DND-41 (cell line): ENCODE data around the gene POLR1B.

ENCODE experiments used
- ATAC-seq: fragments of 200-7000 bp; cut with Tn5 transposase; 3 replicates; pipeline ENCODE4 v1.9.1; 2021; ENCODE audit warnings: low read depth; ENCODE audit not compliant: insufficient read depth
- DNase-seq: peaks from one replicate; pipeline ENCODE4 v3.0.0-alpha.2; 2020
- H2AFZ ChIP-seq: 2 replicates; pipeline ENCODE4 v1.6.0; 2012; ENCODE audit warnings: low read depth, low read length
- H3K27ac ChIP-seq: 2 replicates; pipeline ENCODE4 v1.5.1; 2012; ENCODE audit warnings: low read length, inconsistent platforms
- H3K27me3 ChIP-seq: fragments of 200-600 bp; sonication (generic); 2 replicates; pipeline ENCODE4 v1.6.0; 2012; ENCODE audit warnings: low read length, mild to moderate bottlenecking, inconsistent platforms; ENCODE audit not compliant: insufficient read depth, poor library complexity
- H3K36me3 ChIP-seq: 2 replicates; pipeline ENCODE4 v1.5.1; 2012; ENCODE audit warnings: low read length, inconsistent platforms; ENCODE audit not compliant: insufficient read depth
- H3K4me1 ChIP-seq: 2 replicates; pipeline ENCODE4 v1.5.1; 2012; ENCODE audit warnings: mild to moderate bottlenecking, low read length; ENCODE audit not compliant: insufficient read depth
- H3K4me2 ChIP-seq: 2 replicates; pipeline ENCODE4 v1.6.0; 2012; ENCODE audit warnings: mild to moderate bottlenecking, moderate library complexity, low read length, inconsistent platforms; ENCODE audit not compliant: insufficient read depth
- H3K4me3 ChIP-seq, 2 experiments: fragments of 200-600 bp in 1 of 2; shearing (Covaris generic) in 1 of 2; 2 replicates each; pipeline ENCODE4 v1.5.1; 2012 to 2016; ENCODE audit warnings: inconsistent platforms in 2 of 2, low read length in 2 of 2, mild to moderate bottlenecking in 2 of 2, low read depth in 1 of 2, moderate library complexity in 1 of 2
- H3K79me2 ChIP-seq: 2 replicates; pipeline ENCODE4 v1.6.0; 2012; ENCODE audit warnings: low read length, inconsistent platforms; ENCODE audit not compliant: insufficient read depth
- H3K9ac ChIP-seq: 2 replicates; pipeline ENCODE4 v1.6.0; 2012; ENCODE audit warnings: low read depth, mild to moderate bottlenecking, inconsistent platforms, low read length, moderate library complexity
- H3K9me3 ChIP-seq: 2 replicates; pipeline ENCODE4 v1.5.1; 2012; ENCODE audit warnings: low read length, moderate library complexity, mild to moderate bottlenecking, inconsistent platforms; ENCODE audit not compliant: insufficient read depth, severe bottlenecking
- H4K20me1 ChIP-seq: 2 replicates; pipeline ENCODE4 v1.6.0; 2012; ENCODE audit warnings: low read length; ENCODE audit not compliant: insufficient read depth
- CTCF ChIP-seq: IDR thresholded peaks from 2 replicates; pipeline ENCODE4 v1.5.1; 2012; ENCODE audit warnings: borderline replicate concordance, low read length, moderate library complexity, mild to moderate bottlenecking; ENCODE audit not compliant: poor library complexity, severe bottlenecking; ENCODE audit errors: extremely low read depth
- EZH2 ChIP-seq: IDR thresholded peaks from 3 replicates; pipeline ENCODE4 v1.6.1; 2012; ENCODE audit warnings: borderline replicate concordance, low read depth, mild to moderate bottlenecking, moderate library complexity, low read length, inconsistent platforms; ENCODE audit not compliant: severe bottlenecking

Gene POLR1B

GRCh38 chr2:112539306-112539705, 3.0 kb upstream of the POLR1B start:
- H3K79me2 ChIP-seq: peaks cover 22% of the 10 kb centered on the region
- H2AFZ ChIP-seq: no peak overlapping the region
- H3K27me3 ChIP-seq: no peaks in the 10 kb centered on the region
- no peak for ATAC-seq
- no peak overlapping the region for H3K4me2 ChIP-seq
- peaks cover 9% of the 10 kb centered on the region; the same call in 1 of the 2 replicates for H4K20me1 ChIP-seq
- no peaks in the 10 kb centered on the region for H3K9me3 ChIP-seq
- peaks cover 29% of the 10 kb centered on the region for H3K4me1 ChIP-seq
- H3K36me3 ChIP-seq: no peaks in the 10 kb centered on the region; the same call in 1 of the 2 replicates
- no peak overlapping the region for H3K27ac ChIP-seq
- DNase-seq: no peak
- no peak overlapping the region for H3K9ac ChIP-seq
- H3K4me3 ChIP-seq: no peak overlapping the region
- TF ChIP-seq EZH2: no peak
- TF ChIP-seq CTCF: no peak

- H3K4me3 ChIP-seq: peak overlapping the region in 1 of 2 experiments; percentile 76; a peak in 2 of 4 replicates
- TF ChIP-seq CTCF (no peak), EZH2 (no peak)
- ATAC-seq: no peak
- H3K79me2 ChIP-seq: peaks cover 38% of the 10 kb centered on the region
- peak overlapping the region; percentile 73 for H3K9ac ChIP-seq
- peaks cover 6% of the 10 kb centered on the region; the same call in 1 of the 2 replicates for H3K36me3 ChIP-seq
- H4K20me1 ChIP-seq: peaks cover 15% of the 10 kb centered on the region; the same call in 1 of the 2 replicates
- H3K27me3 ChIP-seq: no peaks in the 10 kb centered on the region
- peaks cover 38% of the 10 kb centered on the region for H3K4me1 ChIP-seq
- H3K9me3 ChIP-seq: no peaks in the 10 kb centered on the region
- peak overlapping the region; percentile 79 for H2AFZ ChIP-seq
- no peak for DNase-seq
- peak overlapping the region; percentile 77 for H3K4me2 ChIP-seq
- H3K27ac ChIP-seq: peak overlapping the region; percentile 95
Measured at GRCh38 chr2:112540906-112541305, 1.4 kb upstream of the POLR1B start.

- Histone ChIP-seq H3K4me1 (peaks cover 38% of the 10 kb centered on the region), H2AFZ (peak overlapping the region; percentile 79)
- TF ChIP-seq CTCF (no peak), EZH2 (no peak)
Measured at GRCh38 chr2:112541315-112542122, 746 bp upstream of the POLR1B start.

More at GRCh38 chr2:112541315-112542122, 746 bp upstream of the POLR1B start:
- Histone ChIP-seq H3K27ac (peak overlapping the region; percentile 95), H3K79me2 (peaks cover 42% of the 10 kb centered on the region), H4K20me1 (peaks cover 18% of the 10 kb centered on the region; the same call in 1 of the 2 replicates), H3K4me2 (peak overlapping the region; percentile 77), H3K27me3 (no peaks in the 10 kb centered on the region), H3K9me3 (no peaks in the 10 kb centered on the region), H3K9ac (peak overlapping the region; percentile 73), H3K36me3 (peaks cover 10% of the 10 kb centered on the region; the same call in 1 of the 2 replicates), H3K4me3 (peak overlapping the region; percentile 74 to 76)
- peak; percentile 85 for ATAC-seq
- DNase-seq: peak; percentile 83
